Breast epithelium (tissue), 4 donors: ENCODE data around the gene BTBD6. TPM values are rescaled to one million over a fixed set of nuclear protein-coding genes. Genes with fewer than 3 reads are reported as not detected.
"Not testable (repeated sequence)": the region's sequence is repeated elsewhere in the genome, so short reads cannot be mapped to it uniquely, and the experiment has no call there.

ENCODE experiments used
- DNase-seq, 2 donors: peaks; one replicate each; pipeline ENCODE4 v3.0.0-alpha.2; 2019; ENCODE audit warnings: low spot score in 2 of 2
- H3K27ac ChIP-seq, 2 donors: fragments of 200-600 bp; sonication (generic) in 1 of 2; one replicate each; pipeline ENCODE4 v1.5.1; 2016 to 2019; ENCODE audit warnings: mild to moderate bottlenecking in 1 of 2
- H3K27me3 ChIP-seq, 2 donors: fragments of 200-600 bp; sonication (generic) in 1 of 2; one replicate each; pipeline versions ENCODE4 v1.5.1 to v1.6.0; 2017 to 2019; ENCODE audit warnings: control low read depth in 1 of 2, mild to moderate bottlenecking in 1 of 2
- H3K36me3 ChIP-seq: fragments of 200-600 bp; one replicate; pipeline ENCODE4 v1.5.1; 2019
- H3K4me1 ChIP-seq, 2 donors: fragments of 200-600 bp; sonication (generic); one replicate each; pipeline ENCODE4 v1.5.1; 2016 to 2019; ENCODE audit warnings: control low read depth in 1 of 2
- H3K4me3 ChIP-seq, 3 donors: fragments of 200-600 bp; sonication (generic); 1 replicate in 2 of 3; 2 replicates in 1 of 3; pipeline ENCODE4 v1.5.1; 2016 to 2019; ENCODE audit warnings: mild to moderate bottlenecking in 3 of 3, moderate library complexity in 2 of 3
- H3K9me3 ChIP-seq, 2 donors: fragments of 200-600 bp; sonication (generic) in 1 of 2; one replicate each; pipeline ENCODE4 v1.5.1; 2016 to 2019; ENCODE audit warnings: control low read depth in 1 of 2
- POLR2A ChIP-seq: fragments of 450-650 bp; IDR thresholded peaks from one replicate; pipeline ENCODE4 v1.6.1; 2016; ENCODE audit warnings: antibody characterized with exemption, mild to moderate bottlenecking, moderate library complexity
- POLR2AphosphoS5 ChIP-seq, 3 donors: sonication (generic); formaldehyde crosslinking; IDR thresholded peaks; one replicate each; pipeline ENCODE4 v1.6.1; 2017; ENCODE audit warnings: antibody characterized with exemption in 3 of 3
- intact Hi-C: fragments of 100-400 bp; cut with DNase I; formaldehyde crosslinking; loops from one replicate; pipeline ENCODE4 v1.15.1; 2023; ENCODE audit warnings: low total_unique reads
- total RNA-seq, 3 donors: library from RNA; depleted of rRNA; stranded (reverse); fragments of >200 nt; gene quantifications; one replicate each; pipeline ENCODE4 v1.1.0, GENCODE V29; 2016
- TF ChIP-seq, protein P1 (sequence below), 3 donors: fragments of 450-650 bp; IDR thresholded peaks; one replicate each; pipeline ENCODE4 v1.5.1; 2016 to 2017; ENCODE audit warnings: antibody characterized with exemption in 3 of 3, mild to moderate bottlenecking in 3 of 3, moderate library complexity in 3 of 3

BTBD6 gene
- total RNA-seq, 3 donors from 2014 or later, result 37.0 to 86.1 (median 41.0) TPM

DNA sequence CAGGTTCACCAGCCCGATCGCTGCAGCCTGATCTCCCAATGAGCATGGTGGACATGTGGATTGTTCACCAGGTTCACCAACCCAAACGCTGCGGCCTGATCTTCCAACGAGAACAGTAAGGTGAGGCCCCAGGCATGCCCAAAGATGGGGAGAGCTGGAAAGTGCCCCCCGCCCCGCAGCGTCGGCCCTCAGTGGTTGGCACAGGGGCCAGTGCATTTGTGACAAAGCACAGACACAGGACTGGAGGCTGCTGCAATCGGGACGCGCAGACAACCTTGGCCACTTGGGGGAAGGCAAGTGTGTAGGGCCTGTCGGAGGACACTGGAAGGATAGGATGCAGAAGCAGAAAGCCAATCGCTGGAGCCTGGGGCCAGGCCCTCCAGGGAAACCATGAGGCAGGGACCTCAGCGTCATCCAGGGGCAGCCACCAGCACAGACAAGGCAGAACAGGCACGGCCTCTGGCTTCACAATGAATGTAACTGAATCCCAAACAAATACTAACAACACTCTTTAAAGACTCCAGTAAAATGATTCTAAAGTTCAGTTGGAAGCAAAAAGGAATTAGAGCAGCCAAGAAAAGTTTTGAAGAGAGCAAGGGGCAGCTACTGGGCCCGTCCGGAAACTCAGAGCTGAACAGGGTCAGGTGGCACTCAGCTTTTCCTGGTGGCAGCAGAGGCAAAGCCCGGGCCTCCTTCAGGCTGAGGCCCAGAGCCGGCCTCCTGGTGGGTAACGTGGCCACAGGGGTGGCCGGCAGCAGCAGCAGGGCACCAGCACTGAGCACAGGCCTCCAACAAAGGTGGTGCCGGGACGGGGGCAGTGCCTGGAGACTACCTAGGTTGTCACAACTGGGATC, 39.1 kb downstream of the BTBD6 start:
- Histone ChIP-seq H3K27me3 (no peaks in the 10 kb centered on the region), H3K4me1 (no peaks in the 10 kb centered on the region), H3K36me3 (no peaks in the 10 kb centered on the region), H3K9me3 (no peaks in the 10 kb centered on the region), H3K4me3 (no peak overlapping the region), H3K27ac (no peak overlapping the region)
- intact Hi-C loops, result no loop called here
- TF ChIP-seq POLR2AphosphoS5 (IDR thresholded peaks at IDR 0.05) (no peak), POLR2A (no peak)
- TF ChIP-seq, protein P1, sequence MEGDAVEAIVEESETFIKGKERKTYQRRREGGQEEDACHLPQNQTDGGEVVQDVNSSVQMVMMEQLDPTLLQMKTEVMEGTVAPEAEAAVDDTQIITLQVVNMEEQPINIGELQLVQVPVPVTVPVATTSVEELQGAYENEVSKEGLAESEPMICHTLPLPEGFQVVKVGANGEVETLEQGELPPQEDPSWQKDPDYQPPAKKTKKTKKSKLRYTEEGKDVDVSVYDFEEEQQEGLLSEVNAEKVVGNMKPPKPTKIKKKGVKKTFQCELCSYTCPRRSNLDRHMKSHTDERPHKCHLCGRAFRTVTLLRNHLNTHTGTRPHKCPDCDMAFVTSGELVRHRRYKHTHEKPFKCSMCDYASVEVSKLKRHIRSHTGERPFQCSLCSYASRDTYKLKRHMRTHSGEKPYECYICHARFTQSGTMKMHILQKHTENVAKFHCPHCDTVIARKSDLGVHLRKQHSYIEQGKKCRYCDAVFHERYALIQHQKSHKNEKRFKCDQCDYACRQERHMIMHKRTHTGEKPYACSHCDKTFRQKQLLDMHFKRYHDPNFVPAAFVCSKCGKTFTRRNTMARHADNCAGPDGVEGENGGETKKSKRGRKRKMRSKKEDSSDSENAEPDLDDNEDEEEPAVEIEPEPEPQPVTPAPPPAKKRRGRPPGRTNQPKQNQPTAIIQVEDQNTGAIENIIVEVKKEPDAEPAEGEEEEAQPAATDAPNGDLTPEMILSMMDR (IDR thresholded peaks at IDR 0.05), result no peak
- no peak for DNase-seq

DNA sequence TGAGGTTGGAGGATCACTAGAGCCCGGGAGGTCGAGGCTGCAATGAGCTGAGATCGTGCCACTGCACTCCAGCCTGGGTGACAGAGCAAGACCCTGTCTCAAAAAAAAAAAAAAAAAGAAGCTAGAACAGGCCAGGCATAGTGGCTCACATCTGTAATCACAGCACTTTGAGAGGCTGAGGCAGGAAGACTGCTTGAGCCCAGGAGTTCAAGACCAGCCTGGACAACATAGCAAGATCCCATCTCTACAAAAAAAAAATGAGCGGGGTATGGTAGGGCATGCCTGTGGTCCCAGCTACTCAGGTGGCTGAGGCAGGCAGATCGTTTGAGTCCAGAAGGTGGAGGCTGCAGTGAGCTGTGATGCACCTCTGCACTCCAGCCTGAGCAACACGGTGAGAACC, 40.6 kb downstream of the BTBD6 start:
- H3K4me3 ChIP-seq, H3K9me3 ChIP-seq, DNase-seq, H3K27me3 ChIP-seq, H3K27ac ChIP-seq, H3K36me3 ChIP-seq, intact Hi-C loops, H3K4me1 ChIP-seq: not testable (repeated sequence)

DNA sequence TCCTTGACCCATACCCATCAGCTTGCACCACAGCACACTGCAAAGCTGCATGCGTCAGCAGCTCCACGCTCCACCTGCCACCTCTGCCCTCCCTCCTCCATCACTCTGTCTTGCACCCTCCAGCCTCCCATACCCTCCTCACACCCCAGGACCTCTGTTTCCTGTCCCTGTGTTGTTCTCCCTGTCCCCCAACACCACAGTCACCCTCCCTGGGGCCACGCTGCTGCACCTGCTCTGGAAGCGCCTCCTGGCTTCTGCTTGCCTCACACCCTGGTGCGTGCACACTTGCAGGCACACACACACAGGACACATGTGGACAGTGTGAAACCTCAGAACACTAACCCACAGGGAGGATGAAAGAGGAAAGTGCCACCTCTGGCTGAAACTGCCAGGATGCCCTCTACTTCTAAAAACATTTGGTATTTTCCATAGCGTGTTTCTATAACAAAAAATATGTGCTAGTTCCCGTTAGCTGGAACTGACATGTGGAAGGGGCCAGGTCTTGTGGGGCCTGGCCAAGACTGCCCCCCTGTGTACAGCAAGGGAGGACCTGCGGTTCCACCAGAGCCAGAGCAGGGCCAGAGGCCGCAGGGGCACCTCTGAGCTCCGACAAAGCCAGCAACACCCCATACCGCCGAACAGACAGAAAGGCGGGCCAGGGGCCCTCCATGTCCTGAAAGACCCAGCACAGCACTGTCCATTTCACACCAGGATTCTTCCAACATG, 42.5 kb downstream of the BTBD6 start:
- Histone ChIP-seq H3K27ac (no peak overlapping the region), H3K27me3 (no peaks in the 10 kb centered on the region), H3K9me3 (no peaks in the 10 kb centered on the region), H3K4me3 (no peak overlapping the region), H3K36me3 (no peaks in the 10 kb centered on the region), H3K4me1 (peaks cover 0 to 10% of the 10 kb centered on the region in 2 donors)
- intact Hi-C loops, result loop anchor here (10.0 kb wide), 1 partner anchor 1436 kb away; no protein-coding TSS in a partner anchor
- no peak for TF ChIP-seq POLR2AphosphoS5 (IDR thresholded peaks at IDR 0.05)
- TF ChIP-seq POLR2A, result no peak
- TF ChIP-seq, protein P1 (IDR thresholded peaks at IDR 0.05), result no peak
- DNase-seq, result no peak

DNA sequence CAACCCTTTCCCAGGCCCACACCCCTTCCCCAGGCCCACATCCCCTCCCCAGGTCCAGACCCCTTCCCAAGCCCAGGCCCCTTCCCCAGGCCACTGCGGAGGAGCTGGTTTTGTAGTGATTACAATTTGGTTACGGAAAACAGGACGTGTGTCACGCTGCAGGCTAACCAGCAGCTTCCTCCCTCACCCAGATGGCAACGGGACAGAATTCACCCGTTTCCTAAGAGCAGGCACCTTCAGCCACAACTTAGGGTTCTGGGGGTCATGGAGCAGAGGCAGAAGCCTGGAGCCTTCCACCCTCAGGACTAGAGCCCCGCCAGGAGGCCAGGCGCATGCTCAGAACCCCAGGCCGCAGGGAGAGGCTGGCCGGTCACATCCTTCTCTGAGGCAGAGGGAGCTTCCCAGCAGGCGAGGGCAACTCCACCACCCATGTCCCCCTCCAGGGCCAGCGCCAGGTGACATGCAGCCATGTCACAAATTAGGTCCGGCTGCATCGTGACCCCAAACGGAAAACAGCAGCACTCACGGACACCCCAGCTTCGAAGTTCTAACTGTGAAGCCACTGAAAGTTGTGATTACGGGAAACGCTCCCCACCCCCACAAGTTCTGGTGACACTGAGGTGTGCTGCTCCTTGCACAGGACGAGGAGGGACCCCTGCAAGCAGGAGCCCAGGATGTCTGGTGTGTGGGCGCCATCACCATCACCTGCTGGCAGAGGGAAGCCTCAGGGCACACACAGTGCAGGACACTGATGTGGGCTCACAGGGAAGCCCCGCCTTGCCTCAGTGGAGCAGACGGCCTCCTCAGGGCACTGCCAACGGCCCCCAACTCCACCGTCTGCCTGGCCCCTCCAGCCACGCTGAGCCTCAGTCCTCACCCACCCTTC, 44.7 kb downstream of the BTBD6 start:
- Histone ChIP-seq H3K27me3 (no peaks in the 10 kb centered on the region), H3K4me3 (no peak overlapping the region), H3K27ac (peak overlapping the region in 1 of 2 donors; percentile 61), H3K4me1 (peaks cover 0 to 10% of the 10 kb centered on the region in 2 donors), H3K36me3 (no peaks in the 10 kb centered on the region), H3K9me3 (no peaks in the 10 kb centered on the region)
- no peak for DNase-seq
- intact Hi-C loops, result loop anchor here (10.0 kb wide), 1 partner anchor 1438 kb away; no protein-coding TSS in a partner anchor
- TF ChIP-seq, protein P1 (IDR thresholded peaks at IDR 0.05), result no peak
- TF ChIP-seq POLR2AphosphoS5 (IDR thresholded peaks at IDR 0.05) (no peak), POLR2A (no peak)

DNA sequence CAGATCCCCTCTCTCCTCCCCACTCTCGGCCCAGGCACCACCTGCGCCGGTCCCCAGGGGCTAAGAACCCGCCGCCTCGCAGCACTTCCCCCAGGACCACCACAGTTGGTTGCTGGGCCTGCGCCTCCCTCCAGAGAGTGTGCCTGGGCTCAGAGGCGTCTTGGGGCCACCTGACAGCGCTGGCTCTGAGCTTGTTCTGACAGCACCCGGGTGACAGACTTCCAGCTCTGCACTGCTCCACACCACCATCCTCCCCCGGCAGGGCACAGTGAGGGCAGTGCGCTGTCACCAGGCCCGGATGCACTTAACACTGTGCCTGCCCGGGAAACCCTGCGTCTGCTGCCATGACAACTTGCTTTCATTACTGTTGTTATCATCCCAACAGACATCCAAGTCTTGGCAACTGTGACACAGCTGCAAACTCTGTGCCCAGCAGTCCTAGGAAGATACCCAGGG, 45.8 kb downstream of the BTBD6 start:
- peaks cover under 1 to 10% of the 10 kb centered on the region in 2 donors for H3K4me1 ChIP-seq

DNA sequence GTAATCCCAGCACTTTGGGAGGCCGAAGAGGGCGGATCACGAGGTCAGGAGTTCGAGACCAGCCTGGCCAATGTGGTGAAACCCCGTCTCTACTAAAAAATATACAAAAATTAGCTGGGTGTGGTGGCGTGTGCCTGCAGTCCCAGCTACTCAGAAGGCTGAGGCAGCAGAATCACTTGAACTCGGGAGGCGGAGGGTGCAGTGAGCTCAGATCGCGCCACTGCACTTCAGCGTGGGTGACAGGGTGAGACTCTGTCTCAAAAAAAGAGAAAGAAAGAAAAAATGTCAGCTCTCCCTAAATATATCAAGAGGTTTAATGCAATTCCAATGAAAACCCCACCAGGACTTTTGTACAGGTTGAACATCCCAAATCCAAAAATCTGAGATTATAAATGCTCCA, 49.0 kb downstream of the BTBD6 start:
- not testable (repeated sequence) for H3K9me3 ChIP-seq

More for the DNA sequence above, 45.8 kb downstream of the BTBD6 start:
- TF ChIP-seq POLR2AphosphoS5 (IDR thresholded peaks at IDR 0.05), result no peak
- H3K27me3 ChIP-seq, result no peaks in the 10 kb centered on the region
- intact Hi-C loops, result loop anchor here (10.0 kb wide), 1 partner anchor 1439 kb away; no protein-coding TSS in a partner anchor
- no peaks in the 10 kb centered on the region for H3K9me3 ChIP-seq
- H3K4me3 ChIP-seq, result peak overlapping the region in 1 of 3 donors; percentile 33
- peak overlapping the region in 1 of 2 donors; percentile 61 for H3K27ac ChIP-seq
- H3K36me3 ChIP-seq, result no peaks in the 10 kb centered on the region
- no peak for DNase-seq

More for the DNA sequence above, 49.0 kb downstream of the BTBD6 start:
- H3K4me1 ChIP-seq, result peaks cover 10% of the 10 kb centered on the region in 2 donors
- H3K4me3 ChIP-seq, DNase-seq, H3K36me3 ChIP-seq, H3K27me3 ChIP-seq, H3K27ac ChIP-seq: not testable (repeated sequence)
- intact Hi-C loops, result loop anchor here (10.0 kb wide), 1 partner anchor 1443 kb away; no protein-coding TSS in a partner anchor
